ENCODE results near the gene APLP2. TPM values are rescaled to one million over a fixed set of nuclear protein-coding genes. Genes with fewer than 3 reads are reported as not detected.
"Not testable (repeated sequence)": the region's sequence is repeated elsewhere in the genome, so short reads cannot be mapped to it uniquely, and the experiment has no call there.

Gene APLP2
- total and polyA plus RNA-seq, 5 donors from 2014 or later, result 53.3 to 86.6 (median 73.9) TPM

DNA sequence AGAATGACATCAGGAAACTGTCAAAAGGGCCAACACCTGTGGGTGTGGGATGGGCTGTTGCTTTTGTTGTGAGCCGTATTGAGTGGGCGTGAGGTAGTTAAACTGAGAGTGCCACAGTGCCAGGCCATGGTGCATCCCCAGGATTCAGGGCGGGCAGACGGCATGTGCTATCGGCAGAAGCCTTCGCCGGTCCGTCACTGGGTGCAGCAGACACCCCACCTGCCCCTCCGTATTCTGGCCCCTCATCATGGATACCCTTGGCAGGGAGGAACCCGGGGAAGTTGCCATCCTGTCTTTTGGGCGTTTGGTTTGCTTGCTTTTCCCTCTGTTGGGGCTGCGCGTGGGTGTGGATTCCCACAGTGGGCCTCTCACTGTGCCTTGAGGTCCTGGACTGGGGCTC lies 117.4 kb downstream of the APLP2 start:
- H3K27ac Mint-ChIP-seq, result no peak overlapping the region
- no peaks in the 10 kb centered on the region for H3K36me3 Mint-ChIP-seq
- no peaks in the 10 kb centered on the region for H3K4me1 ChIP-seq (ENCODE audit: control insufficient read depth, insufficient read depth, low read length, poor library complexity, severe bottlenecking)
- ATAC-seq (ENCODE audit: low read depth in 2 of 2) (no peak), DNase-seq (no peak)
- no peaks in the 10 kb centered on the region for H3K4me1 Mint-ChIP-seq
- H3K9me3 Mint-ChIP-seq, result no peaks in the 10 kb centered on the region
- no peak overlapping the region for H3K27ac ChIP-seq (ENCODE audit: insufficient read depth, low read length, poor library complexity, severe bottlenecking)
- H3K27me3 ChIP-seq (ENCODE audit: control insufficient read depth, insufficient read depth, low read length), result no peaks in the 10 kb centered on the region
- H3K4me3 ChIP-seq (ENCODE audit: low read depth, low read length), result no peak overlapping the region
- no peaks in the 10 kb centered on the region for H3K36me3 ChIP-seq (ENCODE audit: control insufficient read depth, insufficient read depth, low read length)
- H3K4me3 Mint-ChIP-seq, result no peak overlapping the region
- no peaks in the 10 kb centered on the region for H3K27me3 Mint-ChIP-seq
- H3K9me3 ChIP-seq (ENCODE audit: control insufficient read depth in 2 of 2, low read length in 2 of 2), result no peaks in the 10 kb centered on the region

DNA sequence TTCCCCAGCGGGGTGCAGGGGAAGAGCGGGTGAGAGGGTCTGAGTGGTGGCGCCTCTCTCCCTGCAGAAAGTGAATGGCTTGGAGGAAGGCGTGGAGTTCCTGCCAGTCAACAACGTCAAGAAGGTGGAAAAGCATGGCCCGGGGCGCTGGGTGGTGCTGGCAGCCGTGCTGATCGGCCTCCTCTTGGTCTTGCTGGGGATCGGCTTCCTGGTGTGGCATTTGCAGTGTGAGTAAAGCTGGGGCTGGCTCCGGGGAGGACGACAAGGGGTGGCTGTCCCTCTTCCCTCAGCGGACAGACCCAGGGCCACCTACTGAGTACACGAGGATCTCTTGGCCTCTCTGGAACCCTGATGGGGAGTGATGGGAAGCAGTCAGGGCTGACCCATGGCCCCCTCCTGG lies 118.4 kb downstream of the APLP2 start:
- Mint-ChIP-seq H3K27ac (no peak overlapping the region), H3K9me3 (no peaks in the 10 kb centered on the region), H3K4me3 (no peak overlapping the region), H3K27me3 (no peaks in the 10 kb centered on the region), H3K36me3 (no peaks in the 10 kb centered on the region), H3K4me1 (no peaks in the 10 kb centered on the region)
- ATAC-seq (ENCODE audit: low read depth in 2 of 2), result no peak
- Histone ChIP-seq H3K4me1 (ENCODE audit: control insufficient read depth, insufficient read depth, low read length, poor library complexity, severe bottlenecking) (no peaks in the 10 kb centered on the region), H3K4me3 (ENCODE audit: low read depth, low read length) (no peak overlapping the region), H3K27ac (ENCODE audit: insufficient read depth, low read length, poor library complexity, severe bottlenecking) (no peak overlapping the region), H3K9me3 (ENCODE audit: control insufficient read depth in 2 of 2, low read length in 2 of 2) (no peaks in the 10 kb centered on the region), H3K27me3 (ENCODE audit: control insufficient read depth, insufficient read depth, low read length) (no peaks in the 10 kb centered on the region), H3K36me3 (ENCODE audit: control insufficient read depth, insufficient read depth, low read length) (no peaks in the 10 kb centered on the region)
- no peak for DNase-seq

DNA sequence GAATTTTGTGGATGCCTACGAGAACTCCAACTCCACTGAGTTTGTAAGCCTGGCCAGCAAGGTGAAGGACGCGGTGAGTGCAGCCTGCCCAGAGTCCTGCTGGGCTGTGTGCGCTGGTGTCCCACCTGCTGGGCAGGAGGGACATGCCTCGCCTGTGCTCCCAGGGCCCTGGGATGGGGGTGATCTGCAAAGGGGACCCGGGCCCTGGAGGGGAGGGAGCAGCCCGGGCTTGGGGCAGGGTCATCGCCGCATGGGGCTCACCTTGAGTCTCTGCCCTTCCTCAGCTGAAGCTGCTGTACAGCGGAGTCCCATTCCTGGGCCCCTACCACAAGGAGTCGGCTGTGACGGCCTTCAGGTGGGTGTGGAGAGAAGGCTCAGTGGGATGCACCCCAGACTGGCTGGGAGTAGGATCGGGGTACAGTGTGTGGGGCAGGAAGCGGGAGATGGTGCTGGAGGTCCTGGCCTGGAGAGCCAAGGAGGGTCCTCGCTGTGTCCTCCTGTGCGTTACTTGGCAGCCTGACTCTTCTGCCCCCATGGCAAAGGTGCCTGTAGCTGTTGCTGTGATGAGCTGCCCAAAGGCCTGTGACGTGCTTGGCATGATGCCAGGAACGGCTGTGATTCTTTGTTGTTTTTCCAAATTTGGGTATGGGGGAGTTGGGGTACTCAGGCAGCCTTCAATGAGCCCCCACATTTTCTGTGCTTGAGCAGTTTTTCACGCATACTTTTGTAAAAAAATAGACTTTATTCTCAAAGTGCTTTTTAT lies 119.1 kb downstream of the APLP2 start:
- Mint-ChIP-seq H3K27me3 (no peaks in the 10 kb centered on the region), H3K27ac (no peak overlapping the region), H3K4me3 (no peak overlapping the region), H3K9me3 (no peaks in the 10 kb centered on the region), H3K4me1 (no peaks in the 10 kb centered on the region), H3K36me3 (no peaks in the 10 kb centered on the region)
- H3K27me3 ChIP-seq (ENCODE audit: control insufficient read depth, insufficient read depth, low read length), result no peaks in the 10 kb centered on the region
- no peaks in the 10 kb centered on the region for H3K36me3 ChIP-seq (ENCODE audit: control insufficient read depth, insufficient read depth, low read length)
- H3K9me3 ChIP-seq (ENCODE audit: control insufficient read depth in 2 of 2, low read length in 2 of 2), result no peaks in the 10 kb centered on the region
- H3K4me3 ChIP-seq (ENCODE audit: low read depth, low read length), result no peak overlapping the region
- DNase-seq (no peak), ATAC-seq (ENCODE audit: low read depth in 2 of 2) (no peak)
- no peak overlapping the region for H3K27ac ChIP-seq (ENCODE audit: insufficient read depth, low read length, poor library complexity, severe bottlenecking)
- H3K4me1 ChIP-seq (ENCODE audit: control insufficient read depth, insufficient read depth, low read length, poor library complexity, severe bottlenecking), result no peaks in the 10 kb centered on the region

GRCh38 chr11:130189492-130190210 lies 120.0 kb downstream of the APLP2 start:
- Histone ChIP-seq H3K27me3 (ENCODE audit: control insufficient read depth, insufficient read depth, low read length) (no peaks in the 10 kb centered on the region), H3K4me1 (ENCODE audit: control insufficient read depth, insufficient read depth, low read length, poor library complexity, severe bottlenecking) (no peaks in the 10 kb centered on the region), H3K9me3 (ENCODE audit: control insufficient read depth in 2 of 2, low read length in 2 of 2) (no peaks in the 10 kb centered on the region), H3K36me3 (ENCODE audit: control insufficient read depth, insufficient read depth, low read length) (no peaks in the 10 kb centered on the region), H3K4me3 (ENCODE audit: low read depth, low read length) (no peak overlapping the region), H3K27ac (ENCODE audit: insufficient read depth, low read length, poor library complexity, severe bottlenecking) (no peak overlapping the region)
- ATAC-seq (ENCODE audit: low read depth in 2 of 2), result no peak
- no peaks in the 10 kb centered on the region for H3K9me3 Mint-ChIP-seq
- H3K4me1 Mint-ChIP-seq, result no peaks in the 10 kb centered on the region
- H3K4me3 Mint-ChIP-seq, result no peak overlapping the region
- H3K36me3 Mint-ChIP-seq, result no peaks in the 10 kb centered on the region
- H3K27me3 Mint-ChIP-seq, result no peaks in the 10 kb centered on the region
- no peak overlapping the region for H3K27ac Mint-ChIP-seq
- DNase-seq, result no peak

- no peaks in the 10 kb centered on the region for H3K27me3 Mint-ChIP-seq
- Histone ChIP-seq H3K9me3 (ENCODE audit: control insufficient read depth in 2 of 2, low read length in 2 of 2) (no peaks in the 10 kb centered on the region), H3K4me1 (ENCODE audit: control insufficient read depth, insufficient read depth, low read length, poor library complexity, severe bottlenecking) (no peaks in the 10 kb centered on the region), H3K4me3 (ENCODE audit: low read depth, low read length) (no peak overlapping the region), H3K36me3 (ENCODE audit: control insufficient read depth, insufficient read depth, low read length) (no peaks in the 10 kb centered on the region), H3K27me3 (ENCODE audit: control insufficient read depth, insufficient read depth, low read length) (no peaks in the 10 kb centered on the region), H3K27ac (ENCODE audit: insufficient read depth, low read length, poor library complexity, severe bottlenecking) (no peak overlapping the region)
- no peaks in the 10 kb centered on the region for H3K4me1 Mint-ChIP-seq
- DNase-seq, result no peak
- no peak overlapping the region for H3K4me3 Mint-ChIP-seq
- no peak for ATAC-seq (ENCODE audit: low read depth in 2 of 2)
- H3K27ac Mint-ChIP-seq, result no peak overlapping the region
- H3K36me3 Mint-ChIP-seq, result no peaks in the 10 kb centered on the region
- no peaks in the 10 kb centered on the region for H3K9me3 Mint-ChIP-seq
Observed at GRCh38 chr11:130190371-130190881, 120.7 kb downstream of the APLP2 start.

- Histone ChIP-seq H3K9me3 (ENCODE audit: control insufficient read depth in 2 of 2, low read length in 2 of 2) (no peaks in the 10 kb centered on the region), H3K27me3 (ENCODE audit: control insufficient read depth, insufficient read depth, low read length) (no peaks in the 10 kb centered on the region), H3K36me3 (ENCODE audit: control insufficient read depth, insufficient read depth, low read length) (no peaks in the 10 kb centered on the region), H3K27ac (ENCODE audit: insufficient read depth, low read length, poor library complexity, severe bottlenecking) (no peak overlapping the region), H3K4me3 (ENCODE audit: low read depth, low read length) (no peak overlapping the region), H3K4me1 (ENCODE audit: control insufficient read depth, insufficient read depth, low read length, poor library complexity, severe bottlenecking) (no peaks in the 10 kb centered on the region)
- H3K4me3 Mint-ChIP-seq, result no peak overlapping the region
- no peaks in the 10 kb centered on the region for H3K9me3 Mint-ChIP-seq
- no peaks in the 10 kb centered on the region for H3K36me3 Mint-ChIP-seq
- no peak for DNase-seq
- no peak overlapping the region for H3K27ac Mint-ChIP-seq
- no peak for ATAC-seq (ENCODE audit: low read depth in 2 of 2)
- H3K27me3 Mint-ChIP-seq, result no peaks in the 10 kb centered on the region
- no peaks in the 10 kb centered on the region for H3K4me1 Mint-ChIP-seq
Observed at GRCh38 chr11:130191896-130192295, 122.2 kb downstream of the APLP2 start.

DNA sequence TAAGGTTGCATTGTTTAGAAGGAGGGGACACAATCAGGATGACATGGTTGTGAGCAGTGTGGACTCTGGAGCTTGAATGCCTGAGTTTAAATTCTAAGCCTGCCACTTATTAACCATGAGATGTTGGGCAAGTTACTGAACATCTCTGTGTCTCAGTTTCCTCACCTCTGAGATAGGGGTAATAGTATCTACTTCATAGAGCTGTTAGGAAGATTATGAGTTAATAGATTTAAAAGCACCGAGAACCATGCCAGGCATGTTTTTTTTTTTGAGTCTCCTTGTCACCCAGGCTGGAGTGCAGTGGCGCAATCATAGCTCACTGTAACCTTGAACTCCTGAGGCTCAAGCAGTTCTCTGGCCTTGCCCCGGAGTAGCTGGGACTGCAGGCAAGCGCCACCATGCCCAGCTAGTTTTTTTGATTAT lies 123.2 kb downstream of the APLP2 start:
- DNase-seq, result no peak
- no peaks in the 10 kb centered on the region for H3K9me3 ChIP-seq (ENCODE audit: control insufficient read depth in 2 of 2, low read length in 2 of 2)
- H3K4me1 ChIP-seq (ENCODE audit: control insufficient read depth, insufficient read depth, low read length, poor library complexity, severe bottlenecking), result no peaks in the 10 kb centered on the region
- ATAC-seq (ENCODE audit: low read depth in 2 of 2), result no peak
- Mint-ChIP-seq H3K4me1 (no peaks in the 10 kb centered on the region), H3K27me3 (no peaks in the 10 kb centered on the region), H3K4me3 (no peak overlapping the region), H3K36me3 (no peaks in the 10 kb centered on the region), H3K27ac (no peak overlapping the region), H3K9me3 (no peaks in the 10 kb centered on the region)
- H3K27ac ChIP-seq (ENCODE audit: insufficient read depth, low read length, poor library complexity, severe bottlenecking), result no peak overlapping the region
- H3K4me3 ChIP-seq (ENCODE audit: low read depth, low read length), result no peak overlapping the region
- H3K27me3 ChIP-seq (ENCODE audit: control insufficient read depth, insufficient read depth, low read length), result no peaks in the 10 kb centered on the region
- H3K36me3 ChIP-seq (ENCODE audit: control insufficient read depth, insufficient read depth, low read length), result no peaks in the 10 kb centered on the region

DNA sequence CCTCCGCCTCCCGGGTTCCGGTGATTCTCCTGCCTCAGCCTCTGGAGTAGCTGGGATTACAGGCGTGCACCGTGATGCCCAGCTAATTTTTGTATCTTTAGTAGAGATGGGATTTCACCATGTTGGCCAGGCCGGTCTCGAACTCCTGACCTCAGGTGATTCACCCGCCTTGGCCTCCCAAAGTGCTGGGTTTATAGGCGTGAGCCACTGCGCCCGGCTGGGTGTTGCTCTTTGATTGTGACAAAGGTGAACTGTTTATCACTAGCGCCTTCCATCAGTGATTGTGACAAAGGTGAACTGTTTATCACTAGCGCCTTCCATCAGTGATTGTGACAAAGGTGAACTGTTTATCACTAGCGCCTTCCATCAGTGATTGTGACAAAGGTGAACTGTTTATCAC lies 123.9 kb downstream of the APLP2 start:
- H3K36me3 Mint-ChIP-seq; DNase-seq; ATAC-seq (ENCODE audit: low read depth in 2 of 2); H3K27me3 Mint-ChIP-seq; H3K4me1 ChIP-seq (ENCODE audit: control insufficient read depth, insufficient read depth, low read length, poor library complexity, severe bottlenecking); H3K27ac ChIP-seq (ENCODE audit: insufficient read depth, low read length, poor library complexity, severe bottlenecking); H3K4me1 Mint-ChIP-seq; H3K4me3 ChIP-seq (ENCODE audit: low read depth, low read length); H3K4me3 Mint-ChIP-seq; H3K36me3 ChIP-seq (ENCODE audit: control insufficient read depth, insufficient read depth, low read length); H3K27me3 ChIP-seq (ENCODE audit: control insufficient read depth, insufficient read depth, low read length); H3K9me3 Mint-ChIP-seq; H3K9me3 ChIP-seq (ENCODE audit: control insufficient read depth in 2 of 2, low read length in 2 of 2); H3K27ac Mint-ChIP-seq: not testable (repeated sequence)

All from CD4-positive, CD25-positive, alpha-beta regulatory T cell (primary cell).